Activated CD4-positive, CD25-positive, alpha-beta regulatory T cell treated with anti-CD3 and anti-CD28 coated beads, Interleukin-2, amount 50 U/mL, for 24 hours (primary cell): Measurements from ENCODE around the gene C1orf35.

Experiments used
- ATAC-seq, 2 donors: fragments of 150-1000 bp; cut with Tn5 transposase; one replicate each; pipeline ENCODE4 v1.10.0; 2021; ENCODE audit warnings: mild to moderate bottlenecking in 1 of 2, moderate library complexity in 1 of 2

Gene C1orf35

GRCh38 chr1:228077565-228078330, 25.4 kb downstream of the C1orf35 start:
- no peak for ATAC-seq

- ATAC-seq = no peak
Observed at GRCh38 chr1:228076796-228077430, 26.2 kb downstream of the C1orf35 start.

GRCh38 chr1:228075801-228076271, 27.3 kb downstream of the C1orf35 start:
- ATAC-seq = no peak

GRCh38 chr1:228074954-228075730, 28.0 kb downstream of the C1orf35 start:
- ATAC-seq = no peak

GRCh38 chr1:228073857-228074545, 29.1 kb downstream of the C1orf35 start:
- no peak for ATAC-seq

- no peak for ATAC-seq
Observed at GRCh38 chr1:228073061-228073856, 29.9 kb downstream of the C1orf35 start.

GRCh38 chr1:228072658-228073043, 30.5 kb downstream of the C1orf35 start:
- ATAC-seq = no peak

GRCh38 chr1:228071839-228072657, 31.1 kb downstream of the C1orf35 start:
- ATAC-seq = peak in 1 of 2 donors; percentile 9

- ATAC-seq = no peak
Observed at GRCh38 chr1:228070851-228071250, 32.3 kb downstream of the C1orf35 start.

- no peak for ATAC-seq
Observed at GRCh38 chr1:228070173-228070572, 33.0 kb downstream of the C1orf35 start.

- ATAC-seq = no peak
Observed at GRCh38 chr1:228068359-228068758, 34.8 kb downstream of the C1orf35 start.

- no peak for ATAC-seq
Observed at GRCh38 chr1:228066891-228067654, 36.1 kb downstream of the C1orf35 start.

GRCh38 chr1:228066416-228066815, 36.7 kb downstream of the C1orf35 start:
- ATAC-seq = no peak

GRCh38 chr1:228065543-228066347, 37.4 kb downstream of the C1orf35 start:
- ATAC-seq = no peak

GRCh38 chr1:228064741-228065542, 38.2 kb downstream of the C1orf35 start:
- no peak for ATAC-seq

- no peak for ATAC-seq
Observed at GRCh38 chr1:228064296-228064695, 38.8 kb downstream of the C1orf35 start.

GRCh38 chr1:228063251-228064191, 39.6 kb downstream of the C1orf35 start:
- ATAC-seq = no peak
